Pericardium fibroblast (primary cell): ENCODE measurements around the gene IL2RA. TPM values are rescaled to one million over a fixed set of nuclear protein-coding genes. Genes with fewer than 3 reads are reported as not detected.

Source experiments
- total RNA-seq: library from RNA; depleted of rRNA; stranded (reverse); fragments of >200 nt; gene quantifications from 2 replicates; pipeline ENCODE4 v1.2.3, GENCODE V29; 2015

The IL2RA gene
- not detected in 2 replicates for total RNA-seq

GRCh38 chr10:6062101-6062771 lies at the start of gene IL2RA:
TSS of gene IL2RA (minus strand) at chr10:6062367. CDS start at chr10:6062151, 216 bp downstream.

DNA sequence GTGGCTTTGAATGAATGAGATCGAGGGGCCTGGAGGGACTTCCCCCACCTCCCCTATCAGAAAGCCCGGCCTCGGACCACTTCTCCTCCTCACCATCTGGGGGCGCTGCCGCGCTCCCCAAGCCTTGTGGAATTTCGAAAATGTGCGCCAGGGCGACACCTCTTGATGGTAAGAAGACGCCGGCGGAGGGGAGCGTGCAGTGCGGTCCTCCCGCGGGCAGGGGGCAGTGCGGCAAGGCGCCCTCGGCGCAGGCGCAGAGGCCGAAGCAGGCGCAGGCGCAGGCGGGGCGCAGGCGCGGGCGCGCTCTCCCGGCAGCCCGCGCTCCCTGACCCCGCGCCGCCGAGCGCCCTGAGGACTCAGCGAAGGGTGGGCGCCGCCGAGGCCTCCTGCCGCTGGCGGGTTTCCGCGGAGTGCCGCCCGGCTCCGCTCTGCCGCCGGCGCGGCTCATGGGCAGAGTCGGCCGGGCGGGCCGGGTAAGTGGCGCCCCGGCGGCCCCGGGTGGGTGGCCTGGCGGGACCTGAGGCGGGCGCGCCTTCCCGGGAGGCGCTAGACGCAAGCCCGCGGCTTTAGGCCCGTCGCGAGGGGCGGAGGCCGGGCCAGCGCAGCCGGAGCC lies 26.7 kb upstream of the IL2RA start, which contains the start of gene RBM17:
Gene RBM17 (plus strand): TSS at position 314 of the 613 bp plus-strand sequence. CDS start 8,032 bp downstream, outside the sequence.

DNA sequence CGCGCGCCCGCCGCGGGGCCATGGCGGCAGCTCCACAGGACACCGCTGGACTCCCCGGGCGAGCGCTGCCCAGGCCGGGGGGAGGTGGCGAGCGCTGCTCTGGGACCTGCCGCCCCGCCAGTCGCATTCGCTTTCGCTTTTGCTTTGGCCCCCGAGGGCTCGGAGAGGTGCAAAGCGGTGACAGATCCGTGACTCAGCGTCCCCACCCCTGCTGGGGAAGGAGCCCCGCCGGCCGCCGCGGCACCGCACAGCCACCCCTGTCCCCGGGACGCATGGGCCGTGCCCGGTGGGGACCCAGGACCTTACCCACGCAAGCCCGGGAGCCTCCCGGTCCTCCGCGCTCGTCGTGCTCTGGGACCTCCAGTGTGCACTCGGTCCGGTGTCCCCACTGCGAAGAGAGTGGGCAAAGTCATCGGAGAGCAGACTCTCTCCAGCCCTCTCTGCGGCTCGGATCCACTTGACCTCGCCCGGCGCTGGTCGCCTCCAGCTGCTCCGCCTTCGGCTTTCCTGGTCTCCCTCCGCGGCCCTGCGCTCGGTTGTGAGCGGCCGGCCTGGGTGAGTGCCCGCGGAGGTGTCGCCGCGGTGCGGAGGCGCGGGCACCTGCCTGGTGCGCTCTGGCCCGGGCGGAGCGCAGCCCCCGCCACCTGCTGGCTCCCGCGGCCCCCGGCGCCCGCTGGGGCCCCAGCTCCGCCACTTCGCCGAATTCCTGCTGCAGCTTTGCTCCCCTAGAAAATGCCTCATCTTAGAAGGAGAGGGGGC lies 84.5 kb downstream of the IL2RA start, which contains the start of gene IL15RA:
Gene IL15RA (minus strand): TSS at position 73 of the 759 bp plus-strand sequence. CDS start 51 bp downstream, at position 22.

Other genes with a start within 250 kb of the IL2RA start
- gene GDI2, start 248.9 kb downstream of the IL2RA start, total RNA-seq, result 273 and 308 TPM in 2 replicates
- gene ANKRD16, start 172.5 kb downstream of the IL2RA start, total RNA-seq, result 3.5 and 6.7 TPM in 2 replicates
- 63.6 and 78.6 TPM in 2 replicates for gene FBH1, start 172.1 kb downstream of the IL2RA start, total RNA-seq
- gene IL15RA, start 84.8 kb downstream of the IL2RA start, total RNA-seq, result 7.8 and 12.5 TPM in 2 replicates
- gene RBM17, start 26.7 kb upstream of the IL2RA start, total RNA-seq, result 22.9 and 30.6 TPM in 2 replicates
- gene PFKFB3, start 140.6 kb upstream of the IL2RA start, total RNA-seq, result 11.5 and 19.8 TPM in 2 replicates